ENCODE results near the gene COQ8A.

DNA sequence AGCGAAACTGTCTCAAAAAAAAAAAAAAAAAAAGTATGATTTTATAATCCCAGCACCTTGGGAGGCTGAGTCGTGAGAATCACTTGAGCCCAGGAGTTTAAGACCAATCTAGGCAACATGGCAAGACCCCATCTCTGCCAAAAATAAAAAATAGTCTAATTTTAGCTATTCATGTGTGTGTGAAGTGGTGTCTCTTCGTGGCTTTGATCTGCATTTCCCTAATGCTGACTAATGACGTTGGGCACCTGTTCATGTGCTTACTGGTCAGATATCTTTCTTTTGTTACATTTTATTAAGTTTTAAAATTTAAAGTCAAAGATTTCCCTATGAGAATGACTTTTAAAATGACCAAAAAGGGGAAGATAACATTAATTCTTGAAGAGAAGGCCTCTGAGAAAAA lies 38.7 kb upstream of the COQ8A start:
- TF ChIP-seq, protein P1, sequence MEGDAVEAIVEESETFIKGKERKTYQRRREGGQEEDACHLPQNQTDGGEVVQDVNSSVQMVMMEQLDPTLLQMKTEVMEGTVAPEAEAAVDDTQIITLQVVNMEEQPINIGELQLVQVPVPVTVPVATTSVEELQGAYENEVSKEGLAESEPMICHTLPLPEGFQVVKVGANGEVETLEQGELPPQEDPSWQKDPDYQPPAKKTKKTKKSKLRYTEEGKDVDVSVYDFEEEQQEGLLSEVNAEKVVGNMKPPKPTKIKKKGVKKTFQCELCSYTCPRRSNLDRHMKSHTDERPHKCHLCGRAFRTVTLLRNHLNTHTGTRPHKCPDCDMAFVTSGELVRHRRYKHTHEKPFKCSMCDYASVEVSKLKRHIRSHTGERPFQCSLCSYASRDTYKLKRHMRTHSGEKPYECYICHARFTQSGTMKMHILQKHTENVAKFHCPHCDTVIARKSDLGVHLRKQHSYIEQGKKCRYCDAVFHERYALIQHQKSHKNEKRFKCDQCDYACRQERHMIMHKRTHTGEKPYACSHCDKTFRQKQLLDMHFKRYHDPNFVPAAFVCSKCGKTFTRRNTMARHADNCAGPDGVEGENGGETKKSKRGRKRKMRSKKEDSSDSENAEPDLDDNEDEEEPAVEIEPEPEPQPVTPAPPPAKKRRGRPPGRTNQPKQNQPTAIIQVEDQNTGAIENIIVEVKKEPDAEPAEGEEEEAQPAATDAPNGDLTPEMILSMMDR (conservative IDR thresholded peaks at IDR 0.05 in 1 of 2, IDR thresholded peaks at IDR 0.05 in 1 of 2; ENCODE audit: low read depth in 1 of 2, low read length in 2 of 2): no peak
- TF ChIP-seq EZH2 (IDR thresholded peaks at IDR 0.05; ENCODE audit: low read length, missing control alignments): no peak

Data from fibroblast of lung (primary cell).